Motor neuron (in vitro differentiated cells): ENCODE results near the gene HOPX. TPM values are rescaled to one million over a fixed set of nuclear protein-coding genes. Genes with fewer than 3 reads are reported as not detected.
"Not testable (repeated sequence)": the region's sequence is repeated elsewhere in the genome, so short reads cannot be mapped to it uniquely, and the experiment has no call there.

Source experiments
- ATAC-seq, 8 experiments: fragments of 200-7000 bp; cut with Tn5 transposase; replicated peaks in 6 of 8; 2 replicates each; pipeline ENCODE4 v1.8.0; 2021; ENCODE audit warnings: mild to moderate bottlenecking in 8 of 8, moderate library complexity in 8 of 8
- H3K27ac ChIP-seq, 2 donors: fragments of 250-450 bp; sonication (Bioruptor Pico); 2 replicates each; pipeline ENCODE4 v1.9.0; 2021; ENCODE audit warnings: antibody characterized with exemption in 2 of 2, mild to moderate bottlenecking in 2 of 2, moderate library complexity in 1 of 2
- H3K4me1 ChIP-seq, 2 donors: fragments of 250-450 bp; sonication (Bioruptor Pico); replicated peaks in 1 of 2; 2 replicates each; pipeline ENCODE4 v1.6.1; 2021; ENCODE audit warnings: antibody characterized with exemption in 2 of 2, mild to moderate bottlenecking in 2 of 2, moderate library complexity in 1 of 2
- H3K4me3 ChIP-seq, 5 donors: fragments of 250-450 bp; sonication (Bioruptor Pico); 2 replicates each; pipeline ENCODE4 v1.9.0; 2021; ENCODE audit warnings: antibody characterized with exemption in 5 of 5, mild to moderate bottlenecking in 5 of 5, moderate library complexity in 4 of 5
- WGBS, 10 experiments: fragments of 450-650 bp; shearing (Covaris generic); methylation state at CpG; one replicate each; pipeline ENCODE4 v1.0.0; 2022; 5-methylcytosine and 5-hydroxymethylcytosine counted together
- in situ Hi-C, 9 experiments: fragments of 400-800 bp; cut with MboI; loops; one replicate each; pipeline ENCODE4 v1.15.0; 2021; ENCODE audit warnings: low sequenced_read_pairs in 9 of 9, low pct_unique_long_range_greater_than_20kb in 2 of 9; ENCODE audit not compliant: unreplicated experiment in 9 of 9
- total RNA-seq, 8 experiments: library from RNA; unstranded; fragments of 300-600 nt; gene quantifications; 2 replicates each; pipeline versions ENCODE4 v1.2.3 to v1.2.4, GENCODE V29; 2022

The HOPX gene
- total RNA-seq, 8 experiments from 2014 or later: 0.24 to 127 (median 1.8) TPM; not detected in 1

DNA sequence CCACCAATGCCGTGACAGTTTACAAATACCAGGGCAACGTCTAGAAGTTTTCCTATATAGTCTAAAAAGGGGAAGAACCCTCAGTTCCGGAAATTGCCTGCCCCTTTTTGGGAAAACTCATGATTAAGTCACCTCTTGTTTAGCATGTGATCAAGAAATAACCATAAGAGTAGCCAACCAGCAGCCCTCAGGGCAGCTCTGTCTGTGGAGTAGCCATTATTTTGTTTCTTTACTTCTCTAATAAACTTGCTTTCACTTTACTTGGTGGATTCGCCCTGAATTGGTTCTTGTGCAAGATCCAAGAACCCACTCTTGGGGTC lies 20.0 kb upstream of the HOPX start:
- H3K27ac ChIP-seq: no peak overlapping the region
- WGBS, 10 experiments: 20 to 94% (median 71%) methylated on average over 1 to 4 of the region's 4 CpGs; no CpG with 5 or more reads in 2 of the 10 experiments
- no peak overlapping the region for H3K4me3 ChIP-seq
- no peaks in the 10 kb centered on the region for H3K4me1 ChIP-seq
- peak in 2 of 8 experiments; percentile 10 to 32 for ATAC-seq
- in situ Hi-C loops: no loop called here

GRCh38 chr4:56699537-56700105 lies 18.5 kb upstream of the HOPX start:
- Histone ChIP-seq H3K4me1 (no peaks in the 10 kb centered on the region), H3K4me3 (no peak overlapping the region), H3K27ac (no peak overlapping the region)
- WGBS, 10 experiments: 20 to 100% (median 60%) methylated on average over 1 to 2 of the region's 2 CpGs
- in situ Hi-C loops: no loop called here
- no peak for ATAC-seq

DNA sequence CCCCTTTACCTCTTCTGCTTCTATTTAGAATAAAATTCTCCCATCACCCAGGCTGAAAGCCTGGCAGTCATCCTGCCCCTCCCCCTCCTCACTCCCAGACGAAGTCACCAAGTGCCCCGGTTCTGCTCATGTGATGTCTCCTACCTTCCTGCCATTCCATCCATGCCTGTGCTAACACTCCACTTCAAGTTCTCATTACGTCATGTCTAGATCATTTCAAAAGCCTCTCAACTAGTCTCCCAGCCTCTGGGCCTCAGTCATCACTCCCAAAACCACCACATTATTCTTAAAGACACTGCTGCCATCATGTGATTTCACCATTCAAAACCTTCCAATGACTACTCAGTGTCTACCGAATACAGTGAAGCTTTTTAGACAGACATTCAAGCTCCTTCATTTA lies 17.2 kb upstream of the HOPX start:
- whole genome bisulfite sequencing, 10 experiments: 38 to 100% (median 67%) methylated on average over 1 to 3 of the region's 4 CpGs
- H3K4me1 ChIP-seq: no peaks in the 10 kb centered on the region
- H3K27ac ChIP-seq: no peak overlapping the region
- in situ Hi-C loops: no loop called here
- no peak overlapping the region for H3K4me3 ChIP-seq
- ATAC-seq: peak in 2 of 8 experiments; percentile 55 to 68

DNA sequence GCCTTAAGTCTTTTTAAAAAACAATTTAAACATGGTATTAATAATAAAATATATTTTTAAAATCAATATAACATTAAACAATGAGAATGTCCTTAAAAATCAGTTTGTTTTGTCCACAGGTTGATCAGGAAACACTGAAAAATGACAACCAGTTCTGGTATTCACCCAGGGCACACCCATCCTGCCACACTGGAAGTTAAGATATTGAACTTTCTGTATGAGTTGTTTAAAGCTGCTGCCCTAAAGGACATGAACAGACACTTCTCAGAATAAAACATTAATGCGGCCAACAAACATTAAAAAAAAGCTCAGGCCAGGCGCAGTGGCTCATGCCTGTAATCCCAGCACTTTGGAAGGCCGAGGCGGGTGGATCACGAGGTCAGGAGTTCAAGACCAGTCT lies 15.0 kb upstream of the HOPX start:
- no peak overlapping the region for H3K27ac ChIP-seq
- in situ Hi-C loops: no loop called here
- 70 to 100% (median 83%) methylated on average over 1 to 4 of the region's 5 CpGs; no CpG with 5 or more reads in 5 of the 10 experiments for WGBS, 10 experiments
- H3K4me1 ChIP-seq: peaks cover 0 to 2% of the 10 kb centered on the region in 2 donors
- ATAC-seq: peak in 2 of 8 experiments; percentile 45 to 51
- no peak overlapping the region for H3K4me3 ChIP-seq

DNA sequence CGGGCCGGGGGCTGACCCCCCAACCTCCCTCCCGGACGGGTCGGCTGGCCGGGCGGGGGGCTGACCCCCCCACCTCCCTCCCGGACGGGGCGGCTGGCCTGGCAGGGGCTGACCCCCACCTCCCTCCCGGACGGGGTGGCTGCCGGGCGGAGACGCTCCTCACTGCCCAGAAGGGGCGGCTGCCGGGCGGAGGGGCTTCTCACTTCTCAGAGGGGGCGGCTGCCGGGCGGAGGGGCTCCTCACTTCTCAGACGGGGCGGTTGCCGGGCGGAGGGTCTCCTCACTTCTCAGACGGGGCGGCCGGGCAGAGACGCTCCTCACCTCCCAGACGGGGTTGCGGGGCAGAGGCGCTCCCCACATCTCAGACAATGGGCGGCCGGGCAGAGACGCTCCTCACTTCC lies 12.4 kb upstream of the HOPX start:
- H3K4me1 ChIP-seq, ATAC-seq, H3K4me3 ChIP-seq, in situ Hi-C loops, H3K27ac ChIP-seq: not testable (repeated sequence)
- WGBS, 10 experiments: no CpG with 5 or more reads among the region's 35 CpGs

- WGBS, 10 experiments: 17 to 100% (median 67%) methylated on average over 1 to 3 of the region's 4 CpGs; no CpG with 5 or more reads in 2 of the 10 experiments
- in situ Hi-C loops: no loop called here
- ATAC-seq: peak in 3 of 8 experiments; percentile 23 to 57 (median 27)
Observed at GRCh38 chr4:56692576-56692975, 11.5 kb upstream of the HOPX start.

DNA sequence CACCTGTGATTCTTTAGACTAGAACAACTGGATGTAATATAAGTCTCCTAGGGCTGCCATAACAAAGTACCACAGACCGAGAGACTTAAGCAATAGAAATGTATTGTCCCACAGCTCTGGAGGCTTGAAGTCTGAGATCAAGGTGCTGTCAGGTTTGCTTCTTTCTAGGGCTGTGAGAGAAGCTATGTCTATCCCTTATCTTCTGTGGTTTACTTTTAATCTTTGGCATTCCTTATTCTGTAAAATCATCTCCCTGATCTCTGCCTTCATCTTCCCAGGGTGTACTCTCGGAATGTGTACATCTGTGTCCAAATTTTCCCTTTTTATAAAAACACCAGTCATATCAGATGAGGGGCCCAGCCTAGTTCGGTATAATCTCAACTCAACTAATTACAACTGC lies 10.3 kb upstream of the HOPX start:
- 0 to 90% (median 64%) methylated on average over 1 to 3 of the region's 3 CpGs; no CpG with 5 or more reads in 2 of the 10 experiments for WGBS, 10 experiments
- Histone ChIP-seq H3K4me1 (peaks cover 0 to 7% of the 10 kb centered on the region in 2 donors), H3K4me3 (no peak overlapping the region), H3K27ac (no peak overlapping the region)
- no peak for ATAC-seq
- in situ Hi-C loops: no loop called here

More at GRCh38 chr4:56692576-56692975, 11.5 kb upstream of the HOPX start:
- H3K4me3 ChIP-seq: no peak overlapping the region
- H3K27ac ChIP-seq: no peak overlapping the region
- peaks cover 0 to 7% of the 10 kb centered on the region in 2 donors for H3K4me1 ChIP-seq

DNA sequence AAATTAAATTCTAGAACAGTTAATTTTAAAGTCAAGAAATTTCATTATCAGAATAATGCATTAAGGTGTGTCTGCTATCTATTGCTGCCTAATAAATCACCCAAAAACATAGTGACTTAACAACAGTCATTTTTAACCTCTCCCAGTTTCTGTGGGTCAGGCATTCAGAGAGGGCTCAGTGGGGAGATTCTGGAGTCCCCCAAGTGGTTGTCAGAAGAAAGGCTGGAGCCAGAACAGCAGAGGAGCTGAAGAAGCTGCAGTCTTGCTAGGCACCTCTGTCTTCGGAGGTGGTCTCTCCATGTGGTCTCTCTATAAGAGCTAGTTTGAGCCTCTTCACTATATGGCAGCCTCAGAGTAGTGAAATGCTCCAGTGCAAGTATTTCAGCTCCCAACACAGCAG lies 9.3 kb upstream of the HOPX start:
- H3K4me3 ChIP-seq: no peak overlapping the region
- no peak overlapping the region for H3K27ac ChIP-seq
- no peak for ATAC-seq
- in situ Hi-C loops: no loop called here
- peaks cover 0 to 7% of the 10 kb centered on the region in 2 donors for H3K4me1 ChIP-seq
- WGBS, 10 experiments: 56 to 100% (median 63%) methylated on average over 1 of the region's 1 CpG; no CpG with 5 or more reads in 7 of the 10 experiments

- in situ Hi-C loops: no loop called here
- Histone ChIP-seq H3K4me1 (peaks cover 0 to 7% of the 10 kb centered on the region in 2 donors), H3K4me3 (no peak overlapping the region), H3K27ac (no peak overlapping the region)
- WGBS, 10 experiments: 60 to 100% (median 84%) methylated on average over 1 to 2 of the region's 2 CpGs; no CpG with 5 or more reads in 2 of the 10 experiments
- ATAC-seq: peak in 3 of 8 experiments; percentile 71 to 93 (median 76)
Observed at GRCh38 chr4:56689201-56689969, 8.3 kb upstream of the HOPX start.

- no peak for ATAC-seq
- in situ Hi-C loops: no loop called here
- Histone ChIP-seq H3K4me3 (no peak overlapping the region), H3K27ac (no peak overlapping the region), H3K4me1 (peaks cover 0 to 7% of the 10 kb centered on the region in 2 donors)
- WGBS, 10 experiments: 40 to 80% methylated on average over 1 of the region's 2 CpGs; no CpG with 5 or more reads in 8 of the 10 experiments
Observed at GRCh38 chr4:56688094-56688647, 7.1 kb upstream of the HOPX start.

- in situ Hi-C loops: no loop called here
- ATAC-seq: no peak
- 0 to 60% (median 17%) methylated on average over 1 of the region's 3 CpGs; no CpG with 5 or more reads in 7 of the 10 experiments for WGBS, 10 experiments
Observed at GRCh38 chr4:56686537-56687231, 5.6 kb upstream of the HOPX start.

DNA sequence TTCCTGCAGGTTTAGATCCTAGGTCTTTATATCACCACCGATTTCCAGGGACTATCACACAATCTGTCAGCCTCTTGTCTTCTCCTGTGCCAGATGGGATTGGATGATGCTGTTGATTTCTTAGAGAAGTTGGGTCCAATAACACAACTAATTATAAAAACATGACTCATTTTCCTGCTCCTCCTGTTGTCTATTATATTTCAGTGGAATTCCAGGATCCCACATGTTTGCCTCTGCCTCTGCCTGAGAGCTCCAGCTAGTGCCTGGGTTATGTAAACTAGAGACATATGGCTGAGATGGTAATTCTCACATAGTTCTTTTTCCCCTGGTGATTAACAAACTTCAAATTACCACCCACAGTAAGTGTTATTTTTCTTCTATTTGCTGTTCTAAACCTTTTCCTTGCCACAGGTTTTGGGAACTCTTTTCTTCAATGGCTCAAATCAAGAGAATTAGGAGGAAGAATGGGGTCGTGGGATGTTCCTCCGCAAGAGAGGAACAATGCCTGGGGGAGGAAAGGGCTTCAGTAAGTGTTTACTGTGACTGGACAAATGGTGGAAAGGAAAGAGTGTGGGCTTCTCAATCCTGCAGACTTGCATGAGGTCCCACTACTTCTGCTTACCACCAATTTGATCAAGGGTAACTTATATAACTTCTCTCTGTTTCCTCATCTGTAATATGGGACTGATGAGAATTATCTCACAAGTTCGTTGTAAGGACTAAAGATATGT lies 3.4 kb upstream of the HOPX start:
- H3K4me3 ChIP-seq: no peak overlapping the region
- ATAC-seq: peak in 2 of 8 experiments; percentile 38 to 54
- no peak overlapping the region for H3K27ac ChIP-seq
- H3K4me1 ChIP-seq: peaks cover 10 to 13% of the 10 kb centered on the region in 2 donors
- WGBS, 10 experiments: 0 to 93% (median 68%) methylated on average over 2 to 4 of the region's 4 CpGs; no CpG with 5 or more reads in 1 of the 10 experiments
- in situ Hi-C loops: no loop called here

More at GRCh38 chr4:56686537-56687231, 5.6 kb upstream of the HOPX start:
- Histone ChIP-seq H3K27ac (no peak overlapping the region), H3K4me1 (peaks cover 9 to 13% of the 10 kb centered on the region in 2 donors), H3K4me3 (no peak overlapping the region)
